Effector memory CD4-positive, alpha-beta T cell (primary cell): Measurements from ENCODE around the gene RNF126.

Experiments
- DNase-seq, 3 donors: peaks; one replicate each; pipeline ENCODE4 v3.0.0-alpha.2; 2020
- H3K27ac ChIP-seq: 2 replicates; pipeline ENCODE4 v1.7.0; 2013; ENCODE audit warnings: mild to moderate bottlenecking, low read length, moderate library complexity; ENCODE audit not compliant: insufficient read depth, poor library complexity, severe bottlenecking
- H3K27me3 ChIP-seq: replicated peaks from 2 replicates; pipeline ENCODE4 v1.7.0; 2013; ENCODE audit warnings: mild to moderate bottlenecking, low read length; ENCODE audit not compliant: insufficient read depth, control insufficient read depth, poor library complexity, severe bottlenecking
- H3K36me3 ChIP-seq: 2 replicates; pipeline ENCODE4 v1.7.0; 2013; ENCODE audit warnings: mild to moderate bottlenecking, low read length, moderate library complexity; ENCODE audit not compliant: control insufficient read depth, insufficient read depth
- H3K4me1 ChIP-seq: 2 replicates; pipeline ENCODE4 v1.7.0; 2013; ENCODE audit warnings: low read length, mild to moderate bottlenecking; ENCODE audit not compliant: control insufficient read depth, insufficient read depth, poor library complexity, severe bottlenecking
- H3K4me3 ChIP-seq: 2 replicates; pipeline ENCODE4 v1.7.0; 2013; ENCODE audit warnings: low read length, low read depth, mild to moderate bottlenecking; ENCODE audit not compliant: insufficient read depth, poor library complexity, severe bottlenecking
- H3K9me3 ChIP-seq: 2 replicates; pipeline ENCODE4 v1.7.0; 2013; ENCODE audit warnings: mild to moderate bottlenecking, low read length, moderate library complexity; ENCODE audit not compliant: control insufficient read depth

RNF126 gene

GRCh38 chr19:618674-619285 is 44.2 kb downstream of the RNF126 start:
- peaks cover 53% of the 10 kb centered on the region for H3K36me3 ChIP-seq
- H3K27ac ChIP-seq = no peak overlapping the region
- H3K27me3 ChIP-seq = no peaks in the 10 kb centered on the region
- no peak overlapping the region for H3K4me3 ChIP-seq
- DNase-seq = no peak
- no peaks in the 10 kb centered on the region for H3K4me1 ChIP-seq
- no peaks in the 10 kb centered on the region for H3K9me3 ChIP-seq

- no peaks in the 10 kb centered on the region for H3K27me3 ChIP-seq
- peaks cover 48% of the 10 kb centered on the region for H3K36me3 ChIP-seq
- no peaks in the 10 kb centered on the region for H3K4me1 ChIP-seq
- no peak overlapping the region for H3K27ac ChIP-seq
- no peaks in the 10 kb centered on the region for H3K9me3 ChIP-seq
- no peak overlapping the region for H3K4me3 ChIP-seq
- no peak for DNase-seq
These were observed 44.8 kb downstream of the RNF126 start for GRCh38 chr19:618247-618619.

- Histone ChIP-seq H3K27ac (no peak overlapping the region), H3K9me3 (no peaks in the 10 kb centered on the region), H3K4me1 (no peaks in the 10 kb centered on the region), H3K27me3 (no peaks in the 10 kb centered on the region), H3K4me3 (no peak overlapping the region), H3K36me3 (peaks cover 43% of the 10 kb centered on the region)
- no peak for DNase-seq
These were observed 45.3 kb downstream of the RNF126 start for GRCh38 chr19:617551-618246.

- peaks cover 36% of the 10 kb centered on the region for H3K36me3 ChIP-seq
- no peak overlapping the region for H3K4me3 ChIP-seq
- no peak for DNase-seq
These were observed 46.1 kb downstream of the RNF126 start for GRCh38 chr19:616747-617526.

GRCh38 chr19:616062-616700 is 46.8 kb downstream of the RNF126 start:
- DNase-seq = no peak
- H3K27ac ChIP-seq = no peak overlapping the region
- H3K27me3 ChIP-seq = no peaks in the 10 kb centered on the region
- H3K4me3 ChIP-seq = no peak overlapping the region
- H3K4me1 ChIP-seq = peaks cover 5% of the 10 kb centered on the region
- peaks cover 31% of the 10 kb centered on the region for H3K36me3 ChIP-seq
- no peaks in the 10 kb centered on the region for H3K9me3 ChIP-seq

More at GRCh38 chr19:616747-617526, 46.1 kb downstream of the RNF126 start:
- H3K27me3 ChIP-seq = no peaks in the 10 kb centered on the region
- H3K27ac ChIP-seq = no peak overlapping the region
- no peaks in the 10 kb centered on the region for H3K4me1 ChIP-seq
- no peaks in the 10 kb centered on the region for H3K9me3 ChIP-seq

GRCh38 chr19:615619-616018 is 47.4 kb downstream of the RNF126 start:
- H3K9me3 ChIP-seq = no peaks in the 10 kb centered on the region
- no peak overlapping the region for H3K27ac ChIP-seq
- H3K36me3 ChIP-seq = peaks cover 31% of the 10 kb centered on the region
- DNase-seq = no peak
- no peaks in the 10 kb centered on the region for H3K27me3 ChIP-seq
- H3K4me1 ChIP-seq = peaks cover 10% of the 10 kb centered on the region
- no peak overlapping the region for H3K4me3 ChIP-seq

- peaks cover 16% of the 10 kb centered on the region for H3K36me3 ChIP-seq
- no peaks in the 10 kb centered on the region for H3K9me3 ChIP-seq
- H3K4me3 ChIP-seq = no peak overlapping the region
- DNase-seq = no peak
- peaks cover 21% of the 10 kb centered on the region for H3K4me1 ChIP-seq
- no peak overlapping the region for H3K27ac ChIP-seq
- H3K27me3 ChIP-seq = no peaks in the 10 kb centered on the region
These were observed 49.1 kb downstream of the RNF126 start for GRCh38 chr19:613732-614567.

GRCh38 chr19:612941-613340 is 50.1 kb downstream of the RNF126 start:
- peaks cover 25% of the 10 kb centered on the region for H3K4me1 ChIP-seq
- DNase-seq = no peak
- H3K27ac ChIP-seq = no peak overlapping the region
- no peaks in the 10 kb centered on the region for H3K9me3 ChIP-seq
- H3K36me3 ChIP-seq = peaks cover 6% of the 10 kb centered on the region
- H3K27me3 ChIP-seq = no peaks in the 10 kb centered on the region
- H3K4me3 ChIP-seq = no peak overlapping the region

GRCh38 chr19:611481-611868 is 51.5 kb downstream of the RNF126 start:
- Histone ChIP-seq H3K27me3 (no peaks in the 10 kb centered on the region), H3K4me1 (peaks cover 25% of the 10 kb centered on the region), H3K36me3 (no peaks in the 10 kb centered on the region), H3K9me3 (no peaks in the 10 kb centered on the region), H3K4me3 (peak overlapping the region; percentile 56), H3K27ac (peak overlapping the region; percentile 69)
- DNase-seq = peak in 2 of 3 donors; percentile 51 to 57
